ENCODE results near the gene ZNF853.
A peak's percentile ranks its signal among the peaks of the same experiment; 100 is the strongest.

The ZNF853 gene

DNA sequence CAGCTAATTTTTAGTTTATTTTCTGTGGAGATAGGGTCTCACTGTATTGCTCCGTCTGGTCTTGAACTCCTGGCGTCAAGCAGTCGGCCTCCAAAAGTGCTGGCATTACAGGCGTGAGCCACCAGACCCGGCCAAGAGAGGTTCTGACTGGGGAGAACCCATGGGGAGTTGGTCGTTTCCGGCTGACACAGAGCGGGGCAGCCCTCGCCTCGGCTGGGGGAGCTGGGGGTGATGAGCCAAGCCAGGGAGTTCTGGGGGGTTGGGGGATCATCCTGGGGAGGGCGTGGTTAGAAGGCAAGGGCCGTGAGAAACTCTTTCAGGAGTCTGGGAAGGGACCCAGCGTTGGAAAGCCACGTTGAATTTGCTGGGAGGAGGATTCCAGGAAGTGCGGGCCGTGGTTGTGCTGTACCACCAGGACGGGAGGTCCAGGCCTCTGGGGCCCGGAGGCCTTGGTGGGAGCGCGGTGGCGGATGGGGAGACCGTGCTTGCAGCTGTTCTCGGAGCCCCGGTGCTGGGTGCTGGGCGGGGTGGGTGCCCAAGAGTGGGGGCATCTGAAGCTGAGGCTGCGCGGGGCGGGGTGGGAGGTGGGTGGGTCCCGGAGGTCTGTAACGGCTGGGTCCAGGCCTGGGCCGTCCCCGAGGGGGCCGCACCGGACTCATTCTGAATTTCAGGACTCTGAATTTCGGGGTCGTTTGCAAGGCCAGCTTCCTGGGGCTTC lies 8.4 kb upstream of the ZNF853 start:
- no peak for DNase-seq

DNA sequence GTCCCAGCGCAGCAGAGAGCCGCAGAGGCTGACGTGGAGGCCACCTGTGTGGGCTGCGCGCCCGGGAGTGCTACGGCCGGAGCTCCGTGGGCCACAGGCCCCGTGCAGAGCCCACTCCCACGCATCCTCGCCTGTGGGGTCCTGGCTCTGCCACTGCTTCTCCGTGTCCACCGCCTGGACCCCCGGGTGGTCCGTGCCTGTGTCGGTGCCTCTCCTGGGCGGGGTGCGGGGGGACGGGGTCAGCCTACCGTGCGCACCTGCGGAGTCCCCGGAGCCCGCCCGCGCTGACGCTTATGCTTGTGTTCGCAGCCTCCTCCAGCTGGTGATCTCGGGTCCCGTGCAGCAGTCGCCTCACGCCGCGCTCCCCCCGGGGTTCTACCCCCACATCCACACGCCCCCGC lies 7.8 kb upstream of the ZNF853 start:
- DNase-seq = no peak

DNA sequence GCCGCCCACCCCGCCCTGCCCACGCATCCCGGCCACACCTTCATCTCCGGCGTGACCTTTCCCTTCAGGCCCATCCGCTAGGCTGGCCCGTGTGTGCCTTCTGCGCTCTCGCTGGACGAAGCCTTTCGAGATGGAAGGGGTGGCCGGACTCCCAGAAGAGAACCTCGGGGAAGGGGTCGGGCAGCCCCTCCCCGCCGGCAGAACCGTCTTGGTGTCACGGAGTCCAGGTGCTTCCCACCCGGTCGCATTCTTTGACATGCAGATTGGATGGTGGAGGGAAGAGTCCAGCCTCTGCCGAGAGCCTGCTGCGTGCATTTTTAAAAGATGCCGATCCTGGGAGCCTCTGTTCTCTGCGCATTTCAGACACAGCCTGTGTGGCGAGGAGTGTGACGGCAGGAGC lies 7.3 kb upstream of the ZNF853 start:
- DNase-seq = no peak

DNA sequence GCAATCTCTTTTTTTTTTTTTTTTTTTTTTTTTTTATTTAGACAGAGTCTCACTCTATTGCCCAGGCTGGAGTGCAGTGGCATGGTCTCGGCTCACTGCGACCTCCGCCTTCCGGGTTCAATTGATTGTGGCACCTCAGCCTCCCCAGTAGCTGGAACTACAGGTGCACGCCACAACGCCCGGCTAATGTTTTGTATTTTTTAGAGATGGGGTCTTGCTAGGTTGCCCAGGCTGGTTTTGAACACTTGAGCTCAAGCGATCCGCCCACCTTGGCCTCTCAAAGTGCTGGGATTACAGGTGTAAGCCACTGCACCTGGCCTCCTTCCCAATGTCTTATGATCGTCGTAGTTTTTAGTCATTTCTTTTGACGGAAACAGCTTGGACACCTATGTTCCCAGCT lies 6.6 kb upstream of the ZNF853 start:
- no peak for DNase-seq

DNA sequence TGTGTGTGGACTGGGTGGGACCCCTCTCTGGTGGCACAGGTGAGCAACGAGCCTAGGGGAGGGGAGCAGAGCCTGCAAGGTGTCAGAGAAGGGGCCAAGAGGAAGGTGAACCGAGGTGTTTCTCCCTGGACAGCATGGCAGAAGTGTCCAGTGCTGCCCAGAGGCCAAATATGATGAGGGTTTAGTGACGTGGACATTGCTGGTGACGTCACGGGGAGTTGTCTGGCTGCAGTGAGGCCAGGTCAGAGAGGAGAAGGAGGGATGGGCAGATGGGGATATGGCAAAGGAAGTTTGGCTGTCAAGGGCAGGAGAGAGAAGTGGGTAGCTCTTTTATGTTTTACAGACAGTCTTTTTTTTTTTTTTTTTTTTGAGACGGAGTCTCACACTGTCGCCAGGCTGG lies 2.6 kb upstream of the ZNF853 start:
- no peak for DNase-seq

DNA sequence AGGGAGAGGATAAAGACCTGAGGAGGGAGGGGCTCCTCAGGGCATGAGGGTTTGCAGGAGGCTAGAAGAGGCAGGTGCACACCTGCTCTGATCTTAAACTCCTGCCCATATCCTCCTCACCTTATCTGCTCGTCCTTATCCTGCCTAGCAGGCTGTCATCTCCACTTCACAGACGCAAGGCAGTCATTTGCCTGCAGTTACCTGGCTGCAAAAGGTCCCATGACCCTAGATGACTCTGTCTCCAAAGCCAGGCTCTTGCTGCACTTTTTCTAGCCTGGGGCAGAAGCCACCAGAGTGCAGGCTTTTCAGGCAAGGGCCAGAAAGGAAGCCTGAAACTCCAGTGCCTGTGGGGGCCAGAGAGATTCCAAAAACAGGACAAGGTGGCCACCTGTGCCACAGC lies 1.7 kb upstream of the ZNF853 start:
- DNase-seq = no peak

DNA sequence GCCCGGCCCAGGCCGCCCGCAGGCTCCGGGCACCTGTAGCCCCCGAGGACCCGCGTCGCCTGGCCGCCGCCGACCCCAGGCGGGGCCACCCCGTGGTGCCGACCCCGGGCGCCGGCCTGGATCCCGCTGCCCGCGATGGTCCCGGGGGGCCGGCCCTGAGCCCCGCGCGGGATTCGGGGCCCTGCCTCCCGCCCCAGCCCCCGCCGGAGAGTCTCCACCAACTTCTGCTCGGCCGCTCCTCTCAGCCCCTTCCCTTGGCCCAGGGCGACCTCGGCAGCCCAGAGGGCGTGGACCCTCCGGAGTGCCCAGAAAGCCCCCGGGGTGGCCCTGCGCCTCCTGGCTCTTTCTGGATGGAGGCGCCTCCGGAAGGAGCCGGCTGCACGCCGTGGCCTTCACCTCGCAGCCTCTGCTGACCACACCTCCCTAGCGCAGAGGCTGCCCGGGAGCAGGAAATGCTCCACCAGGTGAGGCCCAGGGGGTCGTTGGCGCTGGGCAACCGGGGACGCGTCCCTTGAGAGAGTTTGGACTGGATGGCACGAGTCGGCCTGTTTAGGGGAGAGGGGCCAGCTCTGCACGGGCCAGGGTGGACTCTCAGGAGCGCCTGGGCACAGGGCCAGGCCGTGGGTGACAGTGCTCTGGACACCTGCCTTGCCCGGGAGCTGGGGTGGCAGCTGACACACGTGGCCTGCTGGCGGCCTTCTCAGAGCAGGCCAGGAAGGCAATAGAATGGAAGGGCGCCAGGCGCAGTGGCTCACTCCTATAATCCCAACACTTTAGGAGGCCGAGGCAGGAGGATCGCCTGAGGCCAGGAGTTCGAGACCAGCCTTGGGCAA lies 529 bp downstream of the ZNF853 start:
- no peak for DNase-seq

DNA sequence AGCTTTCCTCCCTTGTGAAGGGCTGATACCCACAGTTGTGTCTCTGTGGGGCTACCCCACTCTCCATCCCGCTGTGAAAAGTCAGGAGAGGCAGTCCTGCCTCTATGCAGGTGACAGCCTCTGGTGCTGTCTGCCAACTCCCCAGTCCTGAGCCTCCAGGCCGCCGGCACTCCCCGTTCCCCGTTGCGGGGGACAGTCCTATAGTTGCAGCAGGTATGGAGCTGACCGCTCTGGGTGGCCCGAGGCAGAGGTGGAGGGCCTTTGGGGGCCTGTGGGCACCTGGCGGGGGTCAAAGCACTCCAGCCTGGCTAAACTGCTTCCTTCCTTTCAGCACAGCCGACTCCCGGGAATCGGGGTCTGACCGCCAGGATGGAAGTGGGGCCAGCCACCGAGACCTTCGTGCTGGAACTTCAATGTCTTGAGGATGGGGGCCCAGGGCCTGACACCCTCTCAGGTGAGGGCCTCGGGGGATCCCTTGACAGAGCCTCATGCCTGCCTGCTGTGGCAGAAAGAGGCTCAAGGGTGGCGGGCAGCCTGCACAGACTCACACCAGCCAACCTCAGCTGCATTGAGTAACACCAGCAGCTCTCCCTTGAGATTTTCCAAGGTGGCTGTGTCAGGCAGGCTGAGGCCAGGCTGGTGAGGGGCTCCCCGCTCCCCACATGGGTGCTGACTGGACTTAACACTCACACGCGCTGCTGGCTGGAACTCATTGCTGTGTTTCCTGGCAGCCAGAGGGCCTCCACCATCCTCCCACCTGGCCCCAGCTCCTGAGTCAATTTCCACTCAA lies 1.6 kb downstream of the ZNF853 start:
- DNase-seq = no peak

DNA sequence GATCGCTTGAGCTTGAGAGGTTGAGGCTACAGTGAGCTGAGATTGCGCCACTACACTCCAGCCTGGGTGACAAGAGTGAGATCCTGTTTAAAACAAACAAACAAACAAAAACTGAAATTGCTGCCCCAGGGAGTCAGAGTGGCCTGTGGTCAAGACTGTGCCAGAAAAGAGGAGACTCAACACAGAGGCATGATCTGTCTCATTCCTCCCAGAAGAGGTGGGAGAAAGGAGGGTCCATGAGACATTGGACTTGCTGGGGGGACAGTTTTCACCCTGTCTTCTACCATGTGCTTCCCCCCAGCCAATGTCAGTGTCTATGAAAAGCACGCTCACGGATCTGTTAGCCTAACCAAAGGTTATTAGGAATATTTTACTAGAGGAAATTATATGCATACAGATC lies 3.2 kb downstream of the ZNF853 start:
- no peak for DNase-seq

DNA sequence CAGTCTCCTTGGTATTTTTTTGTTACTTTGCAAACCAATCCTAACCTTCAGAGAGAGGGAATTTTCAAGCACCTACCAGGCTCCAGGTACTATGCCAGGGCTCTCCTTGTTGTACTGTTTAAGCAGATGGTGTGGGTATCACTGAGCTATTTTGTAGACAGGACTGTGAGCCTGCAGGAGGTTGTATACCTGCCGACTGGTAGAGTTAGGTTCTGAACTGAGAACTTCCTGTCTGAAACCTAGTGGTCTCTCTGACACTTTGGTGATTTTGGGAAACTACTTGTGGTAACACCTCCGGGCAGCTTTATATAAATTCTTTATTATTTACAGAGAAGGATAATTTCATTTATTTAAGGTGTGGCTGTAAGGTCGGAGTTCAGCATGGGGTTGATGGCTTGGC lies 4.6 kb downstream of the ZNF853 start:
- DNase-seq = no peak

DNA sequence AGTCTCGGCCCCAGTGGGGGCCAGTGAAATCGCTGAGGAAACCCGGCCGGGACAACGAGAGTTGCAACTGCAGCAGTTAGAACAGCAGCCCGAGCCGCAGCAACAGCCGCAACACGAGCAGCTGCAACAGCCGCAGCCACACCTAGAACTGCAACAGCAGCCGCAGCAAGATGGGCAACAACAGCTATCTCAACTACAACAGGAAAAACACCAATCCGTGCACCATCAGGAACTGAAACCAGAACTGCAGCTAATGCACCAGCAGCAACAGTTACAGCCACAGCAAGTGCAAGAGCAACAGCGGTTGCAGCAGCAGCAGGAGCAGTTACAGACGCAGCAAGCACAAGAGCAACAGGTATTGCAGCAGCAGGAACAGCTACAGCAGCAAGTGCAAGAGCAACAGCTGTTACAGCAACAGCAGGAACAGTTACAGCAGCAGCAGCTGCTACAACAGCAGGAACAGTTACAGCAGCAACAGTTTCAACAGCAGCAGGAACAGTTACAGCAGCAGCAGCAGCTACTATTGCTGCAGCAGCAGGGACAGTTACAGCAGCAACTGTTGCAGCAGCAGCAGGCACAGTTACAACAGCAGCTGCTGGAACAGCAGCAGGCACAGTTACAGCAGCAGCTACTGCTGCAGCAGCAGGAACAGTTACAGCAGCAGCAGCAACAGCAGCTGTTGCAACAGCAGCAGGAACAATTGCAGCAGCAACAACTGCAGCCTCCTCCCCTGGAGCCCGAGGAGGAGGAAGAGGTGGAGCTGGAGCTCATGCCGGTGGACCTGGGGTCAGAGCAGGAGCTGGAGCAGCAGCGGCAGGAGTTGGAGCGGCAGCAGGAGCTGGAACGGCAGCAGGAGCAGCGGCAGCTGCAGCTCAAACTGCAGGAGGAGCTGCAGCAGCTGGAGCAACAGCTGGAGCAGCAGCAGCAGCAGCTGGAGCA lies 6.1 kb downstream of the ZNF853 start:
- DNase-seq = peak in 3 of 4 experiments; percentile 22 to 35 (median 28)

DNA sequence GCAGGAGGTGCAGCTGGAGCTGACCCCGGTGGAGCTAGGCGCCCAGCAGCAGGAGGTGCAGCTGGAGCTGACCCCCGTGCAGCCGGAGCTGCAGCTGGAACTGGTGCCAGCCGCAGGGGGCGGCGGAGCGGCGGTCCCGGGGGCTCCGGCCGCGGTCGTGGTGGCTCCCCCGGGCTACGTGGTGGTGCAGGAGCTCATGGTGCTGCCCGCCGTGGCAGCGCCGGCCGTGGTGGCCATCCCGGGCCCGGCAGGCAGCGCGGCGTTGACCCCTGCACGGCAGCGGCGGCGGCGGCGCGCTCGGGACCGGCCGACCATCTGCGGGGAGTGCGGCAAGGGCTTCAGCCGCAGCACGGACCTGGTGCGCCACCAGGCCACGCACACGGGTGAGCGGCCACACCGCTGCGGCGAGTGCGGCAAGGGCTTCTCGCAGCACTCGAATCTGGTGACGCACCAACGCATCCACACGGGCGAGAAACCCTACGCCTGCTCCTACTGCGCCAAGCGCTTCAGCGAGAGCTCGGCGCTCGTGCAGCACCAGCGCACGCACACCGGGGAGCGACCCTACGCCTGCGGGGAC lies 6.8 kb downstream of the ZNF853 start:
- no peak for DNase-seq

DNA sequence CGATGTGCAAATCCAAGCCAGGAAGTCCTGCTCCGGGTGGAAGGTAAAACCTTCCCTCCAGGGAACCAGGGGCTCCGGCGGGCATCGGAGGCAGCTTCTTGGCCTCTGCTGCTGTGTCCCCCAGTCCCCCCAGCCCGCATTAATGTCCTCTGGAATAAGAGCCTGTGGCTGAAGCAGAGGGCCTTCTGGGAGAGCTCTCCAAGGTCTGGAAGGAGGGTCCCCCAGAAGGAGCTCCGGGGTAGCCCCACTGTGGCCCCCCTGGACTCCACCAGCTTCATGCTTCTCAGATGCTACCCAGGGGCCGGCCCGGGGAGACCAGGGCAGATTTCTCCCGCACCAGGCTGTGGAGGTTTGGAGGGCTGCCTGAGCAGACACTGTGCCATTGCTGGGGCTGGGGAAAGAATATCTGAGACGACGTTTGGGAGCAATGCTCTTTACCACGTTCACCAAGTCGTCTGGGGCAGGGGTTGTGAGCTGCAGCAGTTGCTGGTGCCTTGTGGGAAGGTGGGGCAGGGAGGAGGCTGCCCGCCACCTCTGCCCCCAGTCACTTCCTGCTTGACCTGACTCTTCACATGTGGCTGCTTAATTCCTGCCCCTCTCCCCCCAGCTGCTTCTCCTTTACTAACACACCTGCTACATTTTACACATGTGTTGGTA lies 8.3 kb downstream of the ZNF853 start:
- no peak for DNase-seq

DNA sequence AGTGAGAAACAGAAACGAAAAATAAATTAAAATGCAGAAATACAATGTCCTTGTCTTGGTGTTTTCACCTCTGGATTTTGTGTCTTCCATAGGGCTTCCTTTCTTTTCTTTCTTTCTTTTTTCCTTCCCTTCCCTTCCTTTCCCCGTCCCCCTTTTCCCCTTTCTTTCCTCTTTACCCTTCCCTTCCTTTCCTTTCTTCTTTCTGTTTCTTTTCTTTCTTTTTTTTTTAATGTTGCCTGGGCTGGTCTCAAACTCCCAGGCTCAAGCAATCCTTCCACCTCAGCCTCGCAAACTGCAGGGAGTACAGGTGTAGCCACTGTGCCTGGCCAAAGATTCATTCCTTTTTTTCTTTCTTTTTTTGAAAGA lies 8.8 kb downstream of the ZNF853 start:
- DNase-seq = no peak

DNA sequence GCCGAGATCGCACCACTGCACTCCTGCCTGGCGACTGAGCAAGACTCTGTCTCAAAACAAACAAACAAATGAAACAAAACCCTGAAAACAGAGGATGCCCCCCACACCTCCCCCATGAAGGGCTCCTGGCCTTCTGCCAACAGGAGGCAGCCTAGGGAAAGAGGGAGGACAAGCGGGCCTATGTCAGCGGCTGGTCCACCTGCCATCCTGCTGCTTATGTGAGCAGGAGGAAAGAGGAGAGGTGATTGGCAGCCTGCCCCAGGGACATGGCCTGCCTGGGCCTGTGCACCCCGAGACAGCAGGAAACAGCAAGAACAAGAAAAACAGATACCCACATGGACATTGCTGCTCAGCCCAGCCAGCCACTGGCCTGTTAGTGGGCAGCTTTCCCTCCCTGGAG lies 12.6 kb downstream of the ZNF853 start:
- no peak for DNase-seq

DNA sequence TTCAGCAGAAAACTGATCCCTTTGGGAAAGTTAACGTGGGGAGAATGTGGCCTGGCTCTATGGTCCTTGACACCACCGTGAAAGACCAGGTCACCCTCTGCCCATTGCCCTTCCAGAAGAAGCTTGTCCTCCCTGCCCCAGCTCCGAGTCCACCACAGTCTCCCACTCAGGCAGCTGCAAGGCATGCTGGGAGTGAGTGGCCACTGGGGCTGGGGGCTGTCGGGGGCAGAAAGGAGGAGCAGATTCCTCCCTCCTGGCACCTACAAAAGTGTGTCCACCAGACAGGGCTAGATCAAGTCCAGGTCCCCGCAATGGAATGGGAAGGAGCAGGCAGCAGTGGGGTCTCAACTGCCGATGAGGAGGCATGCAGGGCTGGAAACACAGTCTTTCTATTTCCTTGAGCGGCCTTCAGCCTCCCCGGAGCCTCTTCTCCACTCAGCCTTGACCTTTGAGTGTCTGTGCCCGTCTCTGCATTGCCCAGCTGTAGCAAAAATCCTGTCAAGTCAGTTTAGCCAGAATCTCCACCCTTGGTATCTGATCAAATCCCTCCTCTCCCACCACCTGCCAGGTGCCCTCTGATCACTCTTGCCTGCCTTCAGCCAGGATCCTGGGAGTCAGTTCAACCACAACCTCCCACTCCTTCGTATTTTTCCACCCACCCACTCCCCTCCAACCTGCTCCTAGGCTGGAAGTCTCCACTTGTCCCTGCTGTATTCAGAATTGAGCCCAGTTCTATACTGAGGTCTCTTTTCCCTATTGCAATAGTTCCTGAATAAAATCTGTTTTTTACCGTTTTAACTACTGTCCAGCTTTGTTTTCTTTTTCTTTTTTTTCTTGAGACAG lies 14.8 kb downstream of the ZNF853 start:
- DNase-seq = no peak

DNA sequence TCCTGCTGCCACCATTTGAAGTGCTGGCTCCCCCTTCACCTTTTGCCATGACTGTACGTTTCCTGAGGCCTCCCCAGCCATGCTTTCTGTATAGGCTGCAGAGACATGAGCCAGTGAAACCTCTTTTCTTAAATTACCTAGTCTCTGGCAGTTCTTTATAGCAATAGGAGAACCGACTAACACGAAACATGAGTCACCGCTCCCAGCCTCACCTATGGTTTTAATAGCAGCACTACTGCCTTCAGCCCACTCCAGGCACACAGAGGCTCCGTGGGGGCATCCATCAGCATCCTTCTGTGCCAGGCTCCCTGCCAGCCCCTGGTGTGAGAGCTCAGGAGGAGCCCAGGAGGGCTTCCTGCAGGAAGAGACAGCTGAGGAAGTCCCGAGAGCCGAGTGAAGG lies 16.2 kb downstream of the ZNF853 start:
- no peak for DNase-seq

DNA sequence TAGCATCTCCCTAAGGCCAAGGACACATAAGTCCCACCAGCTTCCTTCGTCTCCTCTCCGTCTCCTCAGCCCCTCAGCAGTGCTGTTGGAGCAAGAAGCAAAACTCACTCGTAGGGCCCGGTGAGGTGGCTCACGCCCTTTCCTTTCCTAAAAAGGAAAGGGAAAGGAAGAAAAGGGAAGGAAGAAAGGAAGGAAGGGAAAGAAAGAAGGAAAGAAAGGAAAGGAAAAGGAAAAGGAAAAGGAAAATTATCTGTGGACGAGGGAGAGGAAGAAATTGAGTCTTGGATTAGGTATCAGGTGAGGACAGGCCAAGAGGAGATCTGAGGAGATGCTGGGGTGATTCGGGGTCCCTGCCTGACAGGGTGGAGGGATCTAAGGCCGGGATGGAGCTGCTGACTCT lies 18.6 kb downstream of the ZNF853 start:
- DNase-seq = no peak

DNA sequence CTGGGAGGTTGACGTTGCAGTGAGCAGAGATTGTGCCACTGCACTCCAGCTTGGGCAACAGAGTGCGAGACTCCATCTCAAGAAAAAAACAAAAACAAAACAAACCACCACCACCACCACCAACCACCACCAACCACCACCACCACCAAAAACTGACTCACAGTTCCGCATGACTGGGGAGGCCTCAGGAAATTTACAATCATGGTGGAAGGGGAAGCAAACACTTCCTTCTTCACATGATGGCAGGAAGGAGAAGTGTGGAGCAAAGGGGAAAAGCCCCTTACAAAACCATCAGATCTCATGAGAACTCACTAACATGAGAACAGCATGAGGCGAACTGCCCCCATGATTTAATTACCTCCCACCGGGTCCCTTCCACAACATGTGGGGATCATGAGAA lies 19.6 kb downstream of the ZNF853 start:
- peak; percentile 66 to 90 (median 79) for DNase-seq

DNA sequence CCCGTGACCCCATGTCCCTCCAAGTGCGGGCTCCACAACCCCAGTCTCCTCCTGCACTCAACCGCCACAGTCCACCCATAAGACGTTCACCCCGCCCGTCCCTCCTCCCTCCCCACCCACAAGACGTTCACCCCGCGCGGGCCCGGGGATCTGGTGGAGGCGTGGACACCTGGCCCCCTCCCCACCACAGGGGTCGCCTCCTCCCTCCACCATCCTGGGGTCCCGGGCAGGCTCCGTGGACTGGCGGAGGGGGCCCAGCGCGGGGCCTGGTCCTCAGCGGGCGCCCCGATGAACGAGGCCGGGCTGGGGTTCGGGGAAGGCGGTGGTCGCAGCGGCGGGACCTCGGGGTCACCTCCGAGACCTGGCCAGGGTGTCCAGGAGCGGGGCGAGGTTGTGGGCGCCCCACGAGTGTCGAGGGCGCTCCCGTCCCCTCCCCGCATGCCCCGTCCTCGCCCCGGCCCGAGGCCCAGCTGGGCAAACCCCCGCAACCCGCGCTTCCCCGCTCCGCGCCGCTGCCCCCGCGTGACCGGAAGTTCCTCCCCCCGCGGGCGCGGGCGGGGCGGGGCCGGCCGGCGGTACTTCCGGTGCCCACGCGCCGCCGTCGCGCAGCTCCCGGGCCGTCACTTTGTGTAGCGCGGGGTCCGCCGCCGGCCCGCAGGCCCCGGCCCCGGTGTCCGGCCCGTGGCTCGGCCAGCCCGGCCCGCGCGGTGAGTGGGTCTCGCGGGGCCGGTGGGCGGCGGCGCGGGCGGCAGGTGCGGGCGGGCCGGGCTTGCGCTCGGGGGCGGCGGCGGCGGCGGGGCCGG lies 21.5 kb downstream of the ZNF853 start, which contains the start of gene ZNF316:
ZNF316 (plus strand) TSS at position 578 of the 803 bp plus-strand sequence. CDS start 5,092 bp downstream, outside the sequence.
- peak; percentile 84 to 96 (median 91) for DNase-seq

Data from suppressor macrophage (primary cell).